ENCODE results near the gene ONECUT3. TPM values are rescaled to one million over a fixed set of nuclear protein-coding genes. Genes with fewer than 3 reads are reported as not detected.

ONECUT3 gene
- total RNA-seq, 2 donors from 2014 or later: 0.26 TPM; not detected in 1

- DNase-seq: no peak
- peaks cover 0 to 5% (median 0%) of the 10 kb centered on the region in 3 donors for H3K9me3 ChIP-seq
- no peak overlapping the region for H3K4me3 ChIP-seq
- no peak for ATAC-seq
- no peak for TF ChIP-seq CTCF (IDR thresholded peaks at IDR 0.05)
- no peak for TF ChIP-seq POLR2A (IDR thresholded peaks at IDR 0.05)
- H3K27ac ChIP-seq: no peak overlapping the region
- 58 to 68% methylated on average over 9 of the region's 9 CpGs for WGBS, 2 donors
- peaks cover 0 to 16% of the 10 kb centered on the region in 2 donors for H3K27me3 ChIP-seq
- H3K36me3 ChIP-seq (replicated peaks in 1 of 2; ENCODE audit: insufficient read depth in 1 of 2, low read depth in 2 of 2): no peaks in the 10 kb centered on the region
- no peaks in the 10 kb centered on the region for H3K4me1 ChIP-seq
- intact Hi-C loops (cut with DNase I): no loop called here
These were observed 30.6 kb downstream of the ONECUT3 start for GRCh38 chr19:1783874-1784273.

GRCh38 chr19:1785310-1785709 lies 32.0 kb downstream of the ONECUT3 start:
- Histone ChIP-seq H3K4me3 (no peak overlapping the region), H3K36me3 (replicated peaks in 1 of 2; ENCODE audit: insufficient read depth in 1 of 2, low read depth in 2 of 2) (no peaks in the 10 kb centered on the region), H3K4me1 (peaks cover 5% of the 10 kb centered on the region), H3K27ac (no peak overlapping the region), H3K9me3 (peaks cover 0 to 5% (median 0%) of the 10 kb centered on the region in 3 donors), H3K27me3 (peaks cover 0 to 6% of the 10 kb centered on the region in 2 donors)
- 81 to 86% methylated on average over 12 to 18 of the region's 19 CpGs for WGBS, 2 donors
- no peak for TF ChIP-seq POLR2A (IDR thresholded peaks at IDR 0.05)
- TF ChIP-seq CTCF (IDR thresholded peaks at IDR 0.05): no peak
- ATAC-seq: no peak
- intact Hi-C loops (cut with DNase I): no loop called here
- DNase-seq: no peak

GRCh38 chr19:1786668-1787067 lies 33.4 kb downstream of the ONECUT3 start:
- no peak for ATAC-seq
- Histone ChIP-seq H3K4me3 (no peak overlapping the region), H3K4me1 (peaks cover 5% of the 10 kb centered on the region), H3K27ac (no peak overlapping the region), H3K27me3 (peaks cover 0 to 5% of the 10 kb centered on the region in 2 donors), H3K36me3 (replicated peaks in 1 of 2; ENCODE audit: insufficient read depth in 1 of 2, low read depth in 2 of 2) (no peaks in the 10 kb centered on the region), H3K9me3 (peaks cover 0 to 2% (median 0%) of the 10 kb centered on the region in 3 donors)
- no peak for DNase-seq
- 73 to 75% methylated on average over 5 to 8 of the region's 8 CpGs for WGBS, 2 donors
- no peak for TF ChIP-seq POLR2A (IDR thresholded peaks at IDR 0.05)
- no peak for TF ChIP-seq CTCF (IDR thresholded peaks at IDR 0.05)
- intact Hi-C loops (cut with DNase I): no loop called here

GRCh38 chr19:1787116-1787515 lies 33.8 kb downstream of the ONECUT3 start:
- WGBS, 2 donors: 49 to 51% methylated on average over 8 of the region's 8 CpGs
- intact Hi-C loops (cut with DNase I): no loop called here
- Histone ChIP-seq H3K27ac (no peak overlapping the region), H3K4me3 (no peak overlapping the region), H3K4me1 (peaks cover 5% of the 10 kb centered on the region), H3K9me3 (no peaks in the 10 kb centered on the region), H3K36me3 (replicated peaks in 1 of 2; ENCODE audit: insufficient read depth in 1 of 2, low read depth in 2 of 2) (no peaks in the 10 kb centered on the region), H3K27me3 (peaks cover 0 to 5% of the 10 kb centered on the region in 2 donors)
- ATAC-seq (no peak), DNase-seq (no peak)
- TF ChIP-seq POLR2A (IDR thresholded peaks at IDR 0.05) (no peak), CTCF (IDR thresholded peaks at IDR 0.05) (no peak)
